C4-2B (cell line): ENCODE results near the gene CNTRL.

Source experiments
- CTCF ChIP-seq: fragments of 450-650 bp; conservative IDR thresholded peaks from 2 replicates; pipeline ENCODE4 v1.5.1; 2017; ENCODE audit warnings: mild to moderate bottlenecking
- ZFX ChIP-seq: fragments of 450-650 bp; IDR thresholded peaks from 2 replicates; pipeline ENCODE4 v1.6.1; 2017

DNA sequence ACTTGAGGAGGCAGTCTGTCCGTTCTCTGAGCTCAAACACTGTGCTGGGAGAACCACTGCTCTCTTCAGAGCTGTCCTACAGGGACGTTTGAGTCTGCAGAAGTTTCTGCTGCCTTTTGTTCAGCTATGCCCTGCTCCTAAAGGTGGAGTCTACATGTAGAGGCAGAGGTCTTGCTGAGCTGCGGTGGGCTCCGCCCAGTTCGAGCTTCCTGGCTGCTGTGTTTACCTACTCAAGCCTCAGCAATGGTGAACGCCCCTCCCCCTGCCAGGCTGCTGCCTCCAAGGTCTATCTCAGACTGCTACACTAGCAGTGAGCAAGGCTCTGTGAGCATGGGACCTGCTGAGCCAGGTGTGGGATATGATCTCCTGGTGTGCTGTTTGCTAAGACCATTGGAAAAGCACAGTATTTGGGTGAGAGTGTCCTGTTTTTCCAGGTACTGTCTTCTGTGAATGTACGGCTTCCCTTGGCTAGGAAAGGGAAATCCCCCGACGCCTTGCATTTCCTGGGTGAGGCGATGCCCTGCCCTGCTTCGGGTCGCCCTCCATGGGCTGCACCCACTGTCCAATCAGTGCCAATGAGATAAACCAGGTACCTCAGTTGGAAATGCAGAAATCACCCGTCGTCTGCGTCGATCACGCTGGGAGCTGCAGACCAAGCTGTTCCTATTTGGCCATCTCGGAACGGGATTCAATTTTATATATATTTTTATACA is 58.5 kb downstream of the CNTRL start:
- TF ChIP-seq CTCF, result no peak
- no peak for TF ChIP-seq ZFX
